ENCODE results near the gene ASNSD1. TPM values are rescaled to one million over a fixed set of nuclear protein-coding genes. Genes with fewer than 3 reads are reported as not detected.

ASNSD1 gene
- total and polyA plus RNA-seq, 2 of the 8 experiments (the other 6 are each of a cell fraction or from before 2014, with no cell fraction given) = 14.1 to 44.8 TPM

DNA sequence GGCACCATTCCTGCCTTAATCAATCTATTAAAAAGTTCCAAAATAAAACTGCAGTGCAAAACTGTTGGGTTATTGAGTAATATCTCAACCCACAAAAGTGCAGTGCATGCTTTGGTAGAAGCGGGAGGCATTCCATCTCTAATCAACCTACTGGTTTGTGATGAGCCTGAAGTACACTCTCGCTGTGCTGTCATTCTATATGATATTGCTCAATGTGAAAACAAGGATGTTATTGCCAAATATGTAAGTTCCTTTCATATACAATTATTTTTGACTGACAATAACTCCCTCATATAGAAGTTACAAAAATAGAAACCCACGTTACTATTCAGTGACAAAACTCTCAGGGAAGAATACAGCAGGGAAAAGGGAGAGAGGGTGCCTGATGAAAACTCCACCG is 58.3 kb downstream of the ASNSD1 start:
- Histone ChIP-seq H4K20me1 (replicated peaks in 1 of 2; ENCODE audit: control insufficient read depth in 1 of 2, insufficient read depth in 2 of 2, low read length in 2 of 2) (no peaks in the 10 kb centered on the region), H3K18ac (ENCODE audit: extremely low read depth, low read length) (no peak overlapping the region), H3K79me1 (ENCODE audit: low read depth, low read length) (no peaks in the 10 kb centered on the region), H3K23ac (ENCODE audit: insufficient read length) (no peak overlapping the region), H2AFZ (ENCODE audit: low read length) (no peak overlapping the region), H3K14ac (ENCODE audit: insufficient read length) (no peak overlapping the region), H3K23me2 (ENCODE audit: low read depth, low read length) (no peaks in the 10 kb centered on the region), H3K4me1 (replicated peaks in 1 of 4; ENCODE audit: control insufficient read depth in 3 of 4, insufficient read depth in 4 of 4, low read length in 3 of 4) (no peaks in the 10 kb centered on the region), H3K36me3 (ENCODE audit: control insufficient read depth in 2 of 4, insufficient read depth in 4 of 4, low read length in 3 of 4) (no peaks in the 10 kb centered on the region), H3K4me2 (ENCODE audit: insufficient read depth in 1 of 2, low read depth in 2 of 2, low read length in 2 of 2) (no peak overlapping the region), H3K27me3 (replicated peaks in 1 of 4; ENCODE audit: control insufficient read depth in 3 of 4, extremely low read depth in 1 of 4, insufficient read depth in 3 of 4, low read length in 3 of 4) (peaks cover 0 to 1% (median 0%) of the 10 kb centered on the region in 4 experiments; a peak in 1 of 7 replicates), H3K4me3 (ENCODE audit: extremely low read depth in 1 of 4, insufficient read depth in 2 of 4, low read depth in 3 of 4, low read length in 4 of 4) (no peak overlapping the region), H3K4ac (replicated peaks; ENCODE audit: insufficient read length, low read depth, low read length) (no peak overlapping the region), H3K79me2 (ENCODE audit: control insufficient read depth in 1 of 2, insufficient read depth in 2 of 2, low read length in 2 of 2) (no peaks in the 10 kb centered on the region), H4K91ac (replicated peaks; ENCODE audit: insufficient read length, low read length) (no peak overlapping the region), H3K9ac (replicated peaks in 1 of 4; ENCODE audit: extremely low read depth in 1 of 4, low read depth in 3 of 4, low read length in 3 of 4) (no peak overlapping the region), H2AK5ac (ENCODE audit: low read depth, low read length) (no peak overlapping the region), H2BK20ac (ENCODE audit: low read length) (no peak overlapping the region), H3K9me3 (ENCODE audit: insufficient read depth in 2 of 2, low read depth in 1 of 2, low read length in 1 of 2) (no peaks in the 10 kb centered on the region), H2BK120ac (replicated peaks; ENCODE audit: low read depth, low read length) (no peak overlapping the region), H2BK12ac (ENCODE audit: low read depth, low read length) (no peak overlapping the region), H4K8ac (ENCODE audit: extremely low read depth, insufficient read depth, low read length) (no peak overlapping the region), H2BK5ac (ENCODE audit: low read depth, low read length) (no peak overlapping the region), H3K27ac (ENCODE audit: low read depth, low read length) (no peak overlapping the region), H4K5ac (ENCODE audit: insufficient read length, low read depth, low read length) (no peak overlapping the region), H3K56ac (replicated peaks; ENCODE audit: insufficient read length, low read depth, low read length) (no peak overlapping the region), H2BK15ac (ENCODE audit: low read length) (no peak overlapping the region)
- WGBS, 2 experiments (ENCODE audit: extremely low coverage in 1 of 2, insufficient coverage in 1 of 2, insufficient read length in 1 of 2, insufficient replicate concordance in 2 of 2, low coverage in 1 of 2, low lambda C conversion rate in 2 of 2, missing lambda C conversion rate in 1 of 2) = 88% methylated on average over 4 of the region's 4 CpGs; no CpG with 5 or more reads in 1 of the 2 experiments
- FAIRE-seq = no peak
- CTCF ChIA-PET (ENCODE audit: partially characterized antibody) = interaction anchor here (1.2 kb wide), 1 partner anchor 43 kb away, joined by 5 read pairs; the partner anchor contains the start of gene OSGEPL1
- POLR2A ChIA-PET (ENCODE audit: partially characterized antibody) = no interaction called here
- no peak for DNase-seq (ENCODE audit: low read depth in 1 of 2, low spot score in 2 of 2)
- TF ChIP-seq SP2 (IDR thresholded peaks at IDR 0.05; ENCODE audit: low read length) (no peak), TCF12 (IDR thresholded peaks at IDR 0.05; ENCODE audit: low read depth, low read length) (no peak), JUND (IDR thresholded peaks at IDR 0.05; ENCODE audit: low read length) (no peak), SUZ12 (IDR thresholded peaks at IDR 0.05; ENCODE audit: low read length) (no peak), POLR2A (IDR thresholded peaks at IDR 0.05; ENCODE audit: control extremely low read depth in 1 of 2, low read depth in 2 of 2, low read length in 2 of 2) (no peak), KDM1A (IDR thresholded peaks at IDR 0.05; ENCODE audit: borderline replicate concordance, low read length) (no peak), CREB1 (IDR thresholded peaks at IDR 0.05) (no peak), RAD21 (IDR thresholded peaks at IDR 0.05 in 1 of 2, conservative IDR thresholded peaks at IDR 0.05 in 1 of 2; ENCODE audit: low read depth in 2 of 2, low read length in 2 of 2) (no peak), EZH2 (IDR thresholded peaks at IDR 0.05; ENCODE audit: low read depth, low read length, severe bottlenecking) (no peak), RBBP5 (IDR thresholded peaks at IDR 0.05; ENCODE audit: borderline replicate concordance, low read depth, low read length) (no peak), SAP30 (IDR thresholded peaks at IDR 0.05; ENCODE audit: insufficient read depth, insufficient replicate concordance, low read length) (no peak), NANOG (IDR thresholded peaks at IDR 0.05; ENCODE audit: insufficient read depth, low read depth, low read length, poor library complexity, severe bottlenecking) (no peak)
- TF ChIP-seq, protein P1, sequence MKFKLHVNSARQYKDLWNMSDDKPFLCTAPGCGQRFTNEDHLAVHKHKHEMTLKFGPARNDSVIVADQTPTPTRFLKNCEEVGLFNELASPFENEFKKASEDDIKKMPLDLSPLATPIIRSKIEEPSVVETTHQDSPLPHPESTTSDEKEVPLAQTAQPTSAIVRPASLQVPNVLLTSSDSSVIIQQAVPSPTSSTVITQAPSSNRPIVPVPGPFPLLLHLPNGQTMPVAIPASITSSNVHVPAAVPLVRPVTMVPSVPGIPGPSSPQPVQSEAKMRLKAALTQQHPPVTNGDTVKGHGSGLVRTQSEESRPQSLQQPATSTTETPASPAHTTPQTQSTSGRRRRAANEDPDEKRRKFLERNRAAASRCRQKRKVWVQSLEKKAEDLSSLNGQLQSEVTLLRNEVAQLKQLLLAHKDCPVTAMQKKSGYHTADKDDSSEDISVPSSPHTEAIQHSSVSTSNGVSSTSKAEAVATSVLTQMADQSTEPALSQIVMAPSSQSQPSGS (IDR thresholded peaks at IDR 0.05; ENCODE audit: low read length) = no peak
